SU-DHL-6 (cell line): ENCODE measurements around the gene OSBPL5.

Source experiments
- EZH2phosphoT487 ChIP-seq: fragments of 200-600 bp; sonication (generic), shearing (Covaris generic); conservative IDR thresholded peaks from 2 replicates; pipeline ENCODE4 v1.6.1; 2018; ENCODE audit warnings: mild to moderate bottlenecking, antibody characterized with exemption, low read length, moderate library complexity, mixed read lengths
- TF ChIP-seq, protein P1 (sequence below): fragments of 200-600 bp; sonication (generic); IDR thresholded peaks from one replicate; pipeline ENCODE4 v1.5.1; 2017; ENCODE audit warnings: antibody characterized with exemption, mild to moderate bottlenecking, low read length, moderate library complexity; ENCODE audit not compliant: insufficient read depth, poor library complexity, severe bottlenecking

DNA sequence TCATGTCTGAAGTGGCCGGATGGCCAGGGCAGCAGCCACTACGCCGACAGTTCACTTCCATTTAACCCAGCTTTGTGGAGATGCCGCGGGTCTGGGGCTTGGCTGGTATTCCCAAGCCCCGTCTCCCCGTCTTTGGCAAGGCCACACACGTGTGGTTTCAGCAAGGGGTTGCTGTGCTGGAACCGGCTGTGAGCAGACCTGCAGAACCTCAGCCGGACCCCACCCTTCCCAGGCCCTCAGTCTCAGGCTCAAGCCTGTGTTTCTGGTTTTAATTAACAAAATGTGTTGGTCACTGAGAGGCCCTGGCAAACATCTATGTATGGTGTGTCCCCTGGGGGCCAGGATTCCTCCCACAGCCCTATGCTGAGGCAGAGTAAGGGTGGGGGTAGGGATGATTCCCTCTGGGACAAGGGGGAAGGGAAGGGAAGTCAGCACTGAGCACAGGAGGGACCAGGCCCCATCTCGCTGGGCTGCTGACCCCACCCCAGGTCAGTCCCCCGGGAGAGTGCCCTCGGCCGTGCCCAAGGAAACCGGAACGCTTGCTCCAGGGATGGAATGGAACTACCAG lies 9.3 kb downstream of the OSBPL5 start:
- TF ChIP-seq, protein P1, sequence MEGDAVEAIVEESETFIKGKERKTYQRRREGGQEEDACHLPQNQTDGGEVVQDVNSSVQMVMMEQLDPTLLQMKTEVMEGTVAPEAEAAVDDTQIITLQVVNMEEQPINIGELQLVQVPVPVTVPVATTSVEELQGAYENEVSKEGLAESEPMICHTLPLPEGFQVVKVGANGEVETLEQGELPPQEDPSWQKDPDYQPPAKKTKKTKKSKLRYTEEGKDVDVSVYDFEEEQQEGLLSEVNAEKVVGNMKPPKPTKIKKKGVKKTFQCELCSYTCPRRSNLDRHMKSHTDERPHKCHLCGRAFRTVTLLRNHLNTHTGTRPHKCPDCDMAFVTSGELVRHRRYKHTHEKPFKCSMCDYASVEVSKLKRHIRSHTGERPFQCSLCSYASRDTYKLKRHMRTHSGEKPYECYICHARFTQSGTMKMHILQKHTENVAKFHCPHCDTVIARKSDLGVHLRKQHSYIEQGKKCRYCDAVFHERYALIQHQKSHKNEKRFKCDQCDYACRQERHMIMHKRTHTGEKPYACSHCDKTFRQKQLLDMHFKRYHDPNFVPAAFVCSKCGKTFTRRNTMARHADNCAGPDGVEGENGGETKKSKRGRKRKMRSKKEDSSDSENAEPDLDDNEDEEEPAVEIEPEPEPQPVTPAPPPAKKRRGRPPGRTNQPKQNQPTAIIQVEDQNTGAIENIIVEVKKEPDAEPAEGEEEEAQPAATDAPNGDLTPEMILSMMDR = no peak
- TF ChIP-seq EZH2phosphoT487 = no peak
